ENCODE measurements around the gene ARPC2.

DNA sequence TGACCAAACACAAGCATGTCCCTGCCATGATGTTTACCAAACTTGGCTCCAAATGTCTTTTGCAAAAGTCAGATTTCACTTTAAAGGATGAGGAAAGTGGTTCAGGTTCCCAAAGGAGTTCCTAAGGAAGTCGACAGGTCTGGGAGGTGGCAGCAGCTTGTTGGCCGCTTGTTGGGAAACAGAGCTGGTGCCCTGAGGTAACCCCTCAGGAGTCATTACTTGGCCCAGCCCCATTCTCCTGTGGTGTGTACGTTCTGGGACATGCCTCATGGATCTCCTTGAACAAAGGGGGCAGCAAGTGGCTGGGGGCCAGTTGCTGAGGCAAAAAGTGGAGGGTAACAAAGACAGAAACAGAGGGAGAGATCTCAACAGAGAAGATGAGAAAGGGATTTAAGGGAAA is 64.5 kb downstream of the ARPC2 start:
- TF ChIP-seq, protein P1, sequence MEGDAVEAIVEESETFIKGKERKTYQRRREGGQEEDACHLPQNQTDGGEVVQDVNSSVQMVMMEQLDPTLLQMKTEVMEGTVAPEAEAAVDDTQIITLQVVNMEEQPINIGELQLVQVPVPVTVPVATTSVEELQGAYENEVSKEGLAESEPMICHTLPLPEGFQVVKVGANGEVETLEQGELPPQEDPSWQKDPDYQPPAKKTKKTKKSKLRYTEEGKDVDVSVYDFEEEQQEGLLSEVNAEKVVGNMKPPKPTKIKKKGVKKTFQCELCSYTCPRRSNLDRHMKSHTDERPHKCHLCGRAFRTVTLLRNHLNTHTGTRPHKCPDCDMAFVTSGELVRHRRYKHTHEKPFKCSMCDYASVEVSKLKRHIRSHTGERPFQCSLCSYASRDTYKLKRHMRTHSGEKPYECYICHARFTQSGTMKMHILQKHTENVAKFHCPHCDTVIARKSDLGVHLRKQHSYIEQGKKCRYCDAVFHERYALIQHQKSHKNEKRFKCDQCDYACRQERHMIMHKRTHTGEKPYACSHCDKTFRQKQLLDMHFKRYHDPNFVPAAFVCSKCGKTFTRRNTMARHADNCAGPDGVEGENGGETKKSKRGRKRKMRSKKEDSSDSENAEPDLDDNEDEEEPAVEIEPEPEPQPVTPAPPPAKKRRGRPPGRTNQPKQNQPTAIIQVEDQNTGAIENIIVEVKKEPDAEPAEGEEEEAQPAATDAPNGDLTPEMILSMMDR (conservative IDR thresholded peaks at IDR 0.05; ENCODE audit: low read depth, low read length), result no peak
- no peak for TF ChIP-seq EZH2 (IDR thresholded peaks at IDR 0.05; ENCODE audit: low read length, unreplicated experiment)
